Astrocyte of the cerebellum (primary cell): ENCODE results near the gene UST.
"Not testable (repeated sequence)": the region's sequence is repeated elsewhere in the genome, so short reads cannot be mapped to it uniquely, and the experiment has no call there.

Source experiments
- DNase-seq: peaks from one replicate; pipeline ENCODE4 v3.0.0-alpha.2; 2011; ENCODE audit warnings: low read depth
- H3K4me3 ChIP-seq: 2 replicates; pipeline ENCODE4 v1.5.1; 2011; ENCODE audit warnings: mild to moderate bottlenecking, low read depth, low read length, moderate library complexity
- CTCF ChIP-seq: IDR thresholded peaks from 2 replicates; pipeline ENCODE4 v1.5.1; 2012; ENCODE audit warnings: low read length, low read depth, moderate library complexity, mild to moderate bottlenecking; ENCODE audit errors: missing control alignments
- in situ Hi-C: cut with HindIII; loops from 2 replicates; pipeline ENCODE4 v1.10.0; 2017; ENCODE audit warnings: low sequenced_read_pairs

The UST gene

GRCh38 chr6:149095842-149096241 is 349.0 kb downstream of the UST start:
- in situ Hi-C loops, result loop anchor here (25.0 kb wide), 1 partner anchor 316 kb away; the partner anchor contains the start of gene SUMO4
- no peak overlapping the region for H3K4me3 ChIP-seq
- no peak for TF ChIP-seq CTCF
- no peak for DNase-seq

- no peak overlapping the region for H3K4me3 ChIP-seq
- no peak for TF ChIP-seq CTCF
- DNase-seq, result no peak
- in situ Hi-C loops, result loop anchor here (25.0 kb wide), 1 partner anchor 315 kb away; the partner anchor contains the start of gene SUMO4
These were observed 351.0 kb downstream of the UST start for GRCh38 chr6:149097794-149098193.

- in situ Hi-C loops, result loop anchor here (25.0 kb wide), 1 partner anchor 314 kb away; the partner anchor contains the start of gene SUMO4
- no peak for TF ChIP-seq CTCF
- H3K4me3 ChIP-seq, result no peak overlapping the region
- no peak for DNase-seq
These were observed 352.0 kb downstream of the UST start for GRCh38 chr6:149098700-149099276.

GRCh38 chr6:149102324-149102723 is 355.5 kb downstream of the UST start:
- in situ Hi-C loops, result no loop called here
- H3K4me3 ChIP-seq, result no peak overlapping the region
- TF ChIP-seq CTCF, result no peak
- no peak for DNase-seq

- DNase-seq, in situ Hi-C loops, H3K4me3 ChIP-seq: not testable (repeated sequence)
These were observed 357.1 kb downstream of the UST start for GRCh38 chr6:149103950-149104349.

GRCh38 chr6:149107520-149107919 is 360.7 kb downstream of the UST start:
- no peak for TF ChIP-seq CTCF
- in situ Hi-C loops, result no loop called here
- DNase-seq, result no peak
- H3K4me3 ChIP-seq, result no peak overlapping the region

- DNase-seq, result no peak
- TF ChIP-seq CTCF, result no peak
These were observed 361.4 kb downstream of the UST start for GRCh38 chr6:149108038-149108748.

More at GRCh38 chr6:149108038-149108748, 361.4 kb downstream of the UST start:
- H3K4me3 ChIP-seq, result no peak overlapping the region
- in situ Hi-C loops, result no loop called here
